HG03103 (cell line): ENCODE data around the gene OMG.
"Not testable (repeated sequence)": the region's sequence is repeated elsewhere in the genome, so short reads cannot be mapped to it uniquely, and the experiment has no call there.

Experiments used
- ATAC-seq: cut with Tn5 transposase; IDR thresholded peaks from one replicate; pipeline ENCODE4 v1.9.1; 2021; ENCODE audit warnings: low read depth; ENCODE audit not compliant: unreplicated experiment

Gene OMG, protein sequence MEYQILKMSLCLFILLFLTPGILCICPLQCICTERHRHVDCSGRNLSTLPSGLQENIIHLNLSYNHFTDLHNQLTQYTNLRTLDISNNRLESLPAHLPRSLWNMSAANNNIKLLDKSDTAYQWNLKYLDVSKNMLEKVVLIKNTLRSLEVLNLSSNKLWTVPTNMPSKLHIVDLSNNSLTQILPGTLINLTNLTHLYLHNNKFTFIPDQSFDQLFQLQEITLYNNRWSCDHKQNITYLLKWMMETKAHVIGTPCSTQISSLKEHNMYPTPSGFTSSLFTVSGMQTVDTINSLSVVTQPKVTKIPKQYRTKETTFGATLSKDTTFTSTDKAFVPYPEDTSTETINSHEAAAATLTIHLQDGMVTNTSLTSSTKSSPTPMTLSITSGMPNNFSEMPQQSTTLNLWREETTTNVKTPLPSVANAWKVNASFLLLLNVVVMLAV

DNA sequence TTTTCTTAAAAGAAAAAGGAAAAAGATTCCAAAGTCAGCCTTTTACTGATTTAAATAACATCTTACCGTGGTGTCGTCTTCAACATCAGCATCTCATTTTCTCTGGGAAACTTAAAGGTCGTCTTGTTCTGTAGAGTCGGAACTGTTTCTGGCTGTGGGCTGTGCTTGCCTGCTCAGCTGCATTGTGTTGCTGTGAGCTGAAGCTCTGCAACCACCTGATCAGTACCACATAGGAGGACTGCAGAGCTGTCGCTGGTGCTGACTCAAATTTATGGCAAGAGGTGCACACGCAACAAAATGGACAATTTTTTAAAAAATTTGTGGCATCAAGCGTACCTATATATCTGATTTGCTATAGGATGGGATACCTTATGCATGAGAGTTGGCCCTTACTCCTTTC lies at the start of gene OMG:
TSS of gene OMG (minus strand) at position 150 of the 400 bp plus-strand sequence. CDS start 908 bp downstream, outside the sequence.
- ATAC-seq = no peak

DNA sequence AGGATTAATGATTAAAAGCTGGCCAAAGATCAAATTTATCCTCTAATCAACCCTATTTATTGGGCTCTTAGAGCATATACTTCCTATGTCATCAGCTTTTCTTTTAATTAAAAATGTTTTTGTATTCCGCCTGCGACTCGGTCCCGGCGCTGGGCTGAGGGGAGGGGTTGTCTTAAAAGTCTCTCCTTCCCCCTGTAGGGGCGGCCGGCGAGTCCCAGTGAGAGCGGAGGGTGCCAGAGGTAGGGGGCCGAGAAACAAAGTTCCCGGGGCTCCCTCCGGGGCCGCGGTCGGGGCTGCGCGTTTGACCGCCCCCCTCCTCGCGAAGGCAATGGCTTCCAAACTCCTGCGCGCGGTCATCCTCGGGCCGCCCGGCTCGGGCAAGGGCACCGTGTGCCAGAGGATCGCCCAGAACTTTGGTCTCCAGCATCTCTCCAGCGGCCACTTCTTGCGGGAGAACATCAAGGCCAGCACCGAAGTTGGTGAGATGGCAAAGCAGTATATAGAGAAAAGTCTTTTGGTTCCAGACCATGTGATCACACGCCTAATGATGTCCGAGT lies 48.2 kb upstream of the OMG start:
- ATAC-seq = not testable (repeated sequence)

DNA sequence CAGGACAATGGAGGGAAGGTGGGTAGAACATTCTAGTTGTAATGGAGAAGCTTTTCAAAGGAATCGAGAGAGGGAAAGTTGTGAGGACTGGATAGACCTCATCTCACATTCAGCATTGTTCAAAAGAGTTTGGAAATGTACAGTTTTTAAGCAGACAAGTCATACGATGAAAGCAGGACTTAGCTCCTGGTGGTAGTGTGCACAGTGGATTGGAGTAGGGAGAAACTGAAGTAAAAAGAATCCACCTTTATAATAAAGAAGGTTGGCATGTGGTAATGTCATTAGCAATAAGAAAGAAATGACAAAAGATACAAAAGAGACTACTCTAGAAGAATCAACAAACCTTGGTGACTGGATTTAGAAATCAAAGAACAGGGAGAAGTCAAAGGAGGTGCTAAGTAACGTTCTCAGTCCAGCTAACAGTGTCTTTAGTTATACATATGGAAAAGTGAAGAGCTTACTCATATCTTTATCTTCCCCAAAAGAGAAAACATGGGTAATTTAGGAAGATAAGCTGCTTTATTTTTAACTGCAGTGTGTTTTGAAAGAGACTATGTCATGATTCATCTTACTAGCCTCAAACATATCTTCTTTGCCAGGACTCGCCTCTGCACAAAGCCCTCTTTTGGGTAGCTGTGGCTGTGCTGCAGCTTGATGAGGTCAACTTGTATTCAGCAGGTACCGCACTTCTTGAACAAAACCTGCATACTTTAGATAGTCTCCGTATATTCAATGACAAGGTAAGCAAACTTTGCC lies 43.0 kb upstream of the OMG start:
- no peak for ATAC-seq

DNA sequence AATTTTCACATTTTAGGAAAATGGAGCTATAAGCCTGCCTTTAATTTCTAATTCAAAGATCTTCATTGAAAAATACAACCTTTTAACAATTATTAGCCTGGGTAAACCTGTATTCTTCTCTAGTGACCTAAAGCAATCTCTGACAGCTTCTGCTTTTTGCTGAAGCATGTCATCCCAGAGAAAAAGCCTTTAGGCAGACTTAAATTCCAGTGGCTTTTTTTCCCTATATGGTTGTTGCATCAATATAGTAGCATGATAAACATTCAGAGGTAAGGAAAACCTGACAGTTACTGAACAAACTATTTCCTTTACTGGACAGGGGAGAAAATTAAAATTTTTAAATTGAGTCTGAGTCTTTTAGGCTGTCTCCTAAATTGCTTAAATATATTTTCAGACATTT lies 32.2 kb upstream of the OMG start:
- ATAC-seq = no peak

DNA sequence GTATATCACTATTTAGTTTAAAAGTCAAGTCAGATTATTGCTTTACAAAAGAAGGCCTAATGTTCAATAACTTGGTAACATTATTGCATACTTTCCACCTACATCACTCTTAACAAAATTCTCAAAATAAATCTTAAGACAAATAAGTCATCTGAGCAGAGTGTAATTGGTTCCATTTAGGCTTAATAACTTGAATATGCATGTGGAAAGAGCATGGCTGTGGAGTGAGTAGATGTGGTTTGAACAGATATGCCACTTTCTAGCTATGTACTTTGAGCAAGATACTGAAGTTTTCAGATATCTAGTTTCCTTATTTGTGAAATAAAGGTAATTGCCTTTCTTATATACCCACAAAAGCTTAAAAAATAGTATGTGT lies 31.1 kb upstream of the OMG start:
- no peak for ATAC-seq

DNA sequence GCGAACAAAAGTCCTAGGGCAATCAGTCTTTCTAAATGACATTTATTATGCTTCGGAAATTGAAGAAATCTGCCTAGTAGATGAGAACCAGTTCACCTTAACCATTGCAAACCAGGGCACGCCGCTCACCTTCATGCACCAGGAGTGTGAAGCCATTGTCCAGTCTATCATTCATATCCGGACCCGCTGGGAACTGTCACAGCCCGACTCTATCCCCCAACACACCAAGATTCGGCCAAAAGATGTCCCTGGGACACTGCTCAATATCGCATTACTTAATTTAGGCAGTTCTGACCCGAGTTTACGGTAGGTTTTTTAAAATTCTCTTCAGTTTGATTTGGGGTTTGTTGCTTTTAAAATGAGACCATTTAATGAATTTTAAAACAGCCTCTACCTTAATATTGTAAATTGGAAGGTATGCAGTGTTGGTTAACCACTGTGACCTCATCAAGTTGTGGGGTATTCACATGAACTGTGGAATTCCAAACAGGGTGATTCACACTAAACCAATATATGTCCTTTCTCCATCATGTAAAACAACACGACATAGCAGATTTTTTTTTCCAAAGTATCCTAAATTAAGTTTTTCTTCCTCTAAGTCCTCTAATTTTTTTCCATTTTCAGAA lies 30.6 kb upstream of the OMG start:
- ATAC-seq = no peak

DNA sequence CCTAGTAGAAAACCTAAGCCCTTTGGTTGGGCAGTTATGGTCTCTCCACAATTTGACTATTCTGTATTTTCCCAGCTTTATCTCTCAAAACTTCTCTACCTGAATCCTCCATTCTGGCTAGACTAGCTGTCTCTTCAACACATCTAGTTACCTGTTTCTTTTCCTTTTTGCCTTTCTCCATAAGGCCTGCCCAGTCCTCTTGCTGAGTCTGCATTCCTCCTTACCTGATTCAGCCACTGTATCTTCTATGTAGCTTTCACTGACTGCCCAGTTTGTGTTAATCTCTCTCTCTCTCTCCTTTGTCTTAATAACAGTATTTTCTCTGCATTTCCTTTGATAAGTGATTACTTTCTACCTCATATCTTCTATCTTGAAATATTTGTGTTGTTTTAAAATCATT lies 26.5 kb upstream of the OMG start:
- ATAC-seq = no peak

DNA sequence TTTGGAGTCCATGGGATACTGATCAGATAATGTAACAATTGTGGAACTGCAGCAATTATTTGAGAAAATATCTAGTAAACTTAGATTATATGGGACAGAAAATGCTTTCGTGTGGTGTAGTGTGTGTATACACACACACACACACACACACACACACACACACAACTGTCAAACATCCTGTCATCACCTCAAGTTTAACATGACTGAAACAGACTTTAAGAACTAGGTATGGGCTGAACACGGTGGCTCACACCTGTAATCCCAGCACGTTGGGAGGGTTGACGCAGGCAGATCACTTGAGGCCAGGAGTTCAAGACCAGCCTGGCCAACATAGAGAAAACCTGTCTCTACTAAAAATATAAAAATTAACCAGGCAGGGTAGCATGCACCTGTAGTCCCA lies 24.9 kb upstream of the OMG start:
- no peak for ATAC-seq

DNA sequence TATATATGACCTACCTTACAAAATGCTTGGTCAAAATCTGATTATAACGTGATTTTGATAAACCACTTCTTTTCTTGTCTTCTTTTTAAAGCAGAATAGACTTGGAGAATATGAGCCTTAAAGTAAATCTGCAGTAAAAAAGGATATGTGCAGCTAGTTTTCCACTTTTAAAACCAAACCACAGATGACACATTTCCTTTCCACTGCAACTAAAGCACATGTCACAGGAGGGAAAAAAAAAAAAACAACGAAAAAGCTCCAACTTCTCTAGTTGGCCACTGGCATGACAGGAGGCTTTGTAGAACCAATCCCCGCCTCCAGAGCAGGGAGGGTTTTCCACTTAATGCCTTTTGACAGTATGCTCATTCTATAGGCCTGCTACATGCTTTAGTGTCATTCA lies 24.4 kb upstream of the OMG start, which contains the start of gene EVI2A:
TSS of gene EVI2A (minus strand) at position 142 of the 400 bp plus-strand sequence. CDS start 2,609 bp downstream, outside the sequence.
- no peak for ATAC-seq

DNA sequence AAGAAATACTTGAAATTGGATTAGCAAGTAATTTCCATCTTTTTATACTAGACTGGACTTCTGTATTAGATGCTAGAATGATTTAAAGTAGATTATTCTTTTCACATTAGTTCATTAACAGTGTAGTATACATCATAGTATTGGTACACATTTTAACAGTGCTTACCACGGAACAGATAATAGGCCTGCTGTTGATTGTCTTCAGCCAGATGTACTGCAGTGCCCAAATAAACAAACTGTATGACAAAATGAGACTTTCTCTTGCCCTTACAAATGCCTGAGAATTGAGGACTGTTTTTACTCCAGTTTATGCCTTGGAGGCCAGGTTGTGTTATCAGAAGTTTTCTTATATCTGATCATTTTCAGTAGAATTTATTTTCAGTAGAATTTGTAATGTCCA lies 23.8 kb upstream of the OMG start:
- ATAC-seq = no peak

DNA sequence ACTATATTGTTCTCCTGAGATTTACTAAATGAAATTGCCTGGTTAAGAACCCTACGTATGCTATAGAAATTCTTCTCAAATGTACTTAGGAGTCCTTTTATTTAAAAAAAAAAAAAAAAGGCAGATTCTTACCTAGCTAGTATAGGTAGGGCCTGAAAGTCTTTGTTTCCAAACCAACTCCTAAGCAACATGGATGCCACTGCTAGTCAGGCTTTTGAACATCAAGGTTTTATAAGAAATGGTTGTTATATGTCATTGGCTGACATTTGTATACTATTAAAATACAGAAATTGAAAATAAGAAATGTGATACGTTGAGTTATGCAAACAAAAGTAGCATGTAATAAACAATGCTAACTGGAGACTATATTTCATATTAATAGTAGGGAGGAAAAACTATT lies 23.2 kb upstream of the OMG start:
- ATAC-seq = no peak

DNA sequence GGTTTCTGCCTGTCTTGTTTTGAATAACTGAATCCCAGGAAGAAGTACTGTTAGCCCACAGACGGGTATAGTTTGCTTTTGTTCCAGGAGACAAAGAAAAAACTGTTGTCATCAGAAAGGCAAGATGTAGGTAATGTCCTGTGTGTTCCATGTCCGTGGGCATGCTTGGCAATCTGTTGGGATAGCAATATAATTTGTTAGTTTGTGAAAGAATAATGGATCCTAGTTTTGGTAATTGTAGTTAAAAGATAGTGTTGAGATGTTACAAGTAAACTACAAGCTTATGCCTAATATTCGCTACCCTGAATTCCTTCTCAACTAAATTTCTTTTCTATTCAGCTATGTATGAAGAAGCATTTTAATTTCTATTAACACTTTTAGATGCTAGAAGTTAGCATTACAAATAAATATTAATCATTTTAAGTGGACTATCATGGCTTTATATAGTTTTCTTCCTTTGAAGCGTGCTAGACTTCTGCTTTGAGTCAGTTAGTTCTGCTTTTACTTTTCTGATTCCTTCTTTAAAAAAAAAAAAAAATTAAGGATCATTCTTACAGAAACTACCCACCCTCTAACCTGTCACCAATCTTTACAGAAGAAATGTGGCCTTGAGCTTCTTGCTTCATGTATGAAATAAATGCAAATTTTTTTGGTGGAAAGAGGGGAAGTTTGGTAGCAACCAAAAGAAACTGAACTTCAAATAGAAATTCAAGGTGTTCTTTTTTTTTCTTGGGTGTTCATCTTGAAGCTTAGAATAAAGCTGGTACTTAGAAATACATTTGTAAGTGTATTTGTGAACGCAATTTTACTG lies 22.0 kb upstream of the OMG start:
- no peak for ATAC-seq

DNA sequence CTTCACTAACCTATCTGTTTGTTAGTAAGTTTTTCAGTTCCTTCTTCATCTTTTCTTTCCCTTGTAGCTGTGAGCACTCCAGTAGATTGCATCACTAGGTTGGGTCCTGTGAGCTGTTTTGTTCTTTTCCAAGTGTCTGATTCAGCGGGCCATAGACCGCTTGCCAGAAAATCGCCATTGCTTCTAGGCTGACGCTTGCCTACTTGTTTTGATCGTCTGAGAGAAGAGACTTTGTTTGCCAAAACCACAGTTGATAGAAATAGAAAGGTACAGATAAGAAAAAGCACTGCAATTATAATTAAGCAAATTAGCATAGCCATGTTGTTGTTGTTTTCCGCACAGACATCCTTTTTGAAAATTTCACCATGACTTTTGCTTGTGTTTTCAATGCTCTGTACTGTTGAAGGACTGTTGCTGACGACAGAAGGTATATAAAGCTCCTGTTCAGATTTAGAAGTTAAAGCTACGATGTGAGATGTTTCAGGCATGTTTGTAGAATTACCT lies 21.3 kb upstream of the OMG start:
- ATAC-seq = no peak

DNA sequence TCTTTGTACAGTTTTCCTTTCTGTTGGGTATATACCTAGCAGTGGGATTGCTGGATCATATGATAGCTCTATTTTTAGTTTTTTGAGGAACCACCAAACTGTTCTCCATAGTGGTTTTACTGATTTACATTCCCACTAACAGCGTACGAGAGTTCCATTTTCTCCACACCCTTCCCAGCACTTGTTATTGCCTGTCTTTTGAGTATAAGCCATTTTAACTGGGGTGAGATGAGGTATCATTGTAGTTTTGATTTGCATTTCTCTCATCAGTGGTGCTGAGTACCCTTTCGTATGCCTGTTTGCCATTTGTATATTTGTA lies 17.7 kb upstream of the OMG start:
- no peak for ATAC-seq

DNA sequence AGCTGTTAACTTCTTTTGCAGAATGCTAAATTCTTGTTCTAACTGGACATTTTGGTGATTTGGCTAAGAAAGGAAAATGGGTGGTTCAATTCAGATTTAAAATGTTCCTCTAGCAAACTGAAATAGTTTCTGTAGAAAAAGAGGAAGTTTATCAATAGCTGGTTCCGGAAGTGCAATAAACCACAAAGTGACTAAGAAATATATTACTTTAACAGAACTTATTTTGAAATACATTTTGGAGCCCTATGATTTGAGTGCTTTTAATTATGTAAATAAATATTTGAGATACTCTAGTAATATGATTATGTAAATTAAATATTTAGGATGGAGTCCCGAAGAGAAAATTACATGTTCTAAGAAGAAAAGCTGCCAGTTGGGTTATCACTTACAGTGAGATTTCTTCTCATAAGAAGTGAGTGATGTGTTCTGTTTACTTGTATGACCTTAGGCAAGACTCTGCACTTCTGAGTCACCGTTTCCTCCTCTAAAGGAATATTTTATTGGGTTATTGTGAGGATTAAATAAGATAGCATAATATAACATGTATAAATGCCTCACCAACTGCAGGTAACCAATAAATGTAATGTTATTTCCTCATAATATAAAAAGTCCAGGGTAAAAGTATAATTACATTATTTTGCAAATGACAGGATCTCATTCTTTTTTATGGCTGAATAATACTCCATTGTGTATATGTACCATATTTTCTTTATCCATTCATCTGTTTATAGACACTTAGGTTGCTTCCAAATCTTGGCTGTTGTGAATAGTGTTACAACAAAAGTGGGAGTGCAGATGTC lies 17.1 kb upstream of the OMG start, which contains the start of gene EVI2B:
TSS of gene EVI2B (minus strand) at position 73 of the 800 bp plus-strand sequence. CDS start 8,445 bp downstream, outside the sequence.
- ATAC-seq = no peak

DNA sequence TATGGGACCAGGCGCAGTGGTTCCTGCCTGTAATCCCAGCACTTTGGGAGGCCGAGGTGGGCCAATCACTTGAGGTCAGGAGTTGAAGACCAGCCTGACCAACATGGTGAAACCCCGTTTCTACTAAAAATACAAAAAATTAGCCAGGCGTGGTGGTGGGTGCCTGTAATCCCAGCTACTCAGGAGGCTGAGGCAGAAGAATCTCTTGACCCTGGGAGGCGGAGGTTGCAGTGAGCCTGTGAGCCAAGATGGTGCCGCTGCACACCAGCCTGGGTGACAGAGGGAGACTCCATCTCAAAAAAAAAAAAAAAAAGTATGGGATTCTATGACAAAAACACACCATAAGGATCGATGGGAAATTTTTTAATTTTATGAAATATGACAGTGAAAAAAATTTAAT lies 15.2 kb upstream of the OMG start:
- ATAC-seq = not testable (repeated sequence)

DNA sequence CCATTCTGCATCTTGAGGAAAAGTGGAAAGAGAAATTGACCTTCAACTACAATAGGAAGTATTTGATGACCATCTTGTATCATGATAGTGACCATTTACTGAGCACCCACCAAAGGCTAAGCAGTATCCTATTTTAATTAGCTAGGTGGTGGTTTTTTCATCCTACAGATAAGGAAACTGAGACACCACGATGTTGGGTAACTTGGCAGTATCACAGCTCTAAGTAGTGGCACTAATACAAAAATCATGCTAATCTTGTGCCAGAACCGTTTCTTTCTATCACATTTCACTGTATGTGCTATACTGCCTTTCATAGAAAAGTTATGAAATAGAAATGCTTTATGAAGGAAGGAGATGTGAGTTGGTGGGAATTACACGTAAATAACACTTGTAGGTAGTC lies 14.5 kb upstream of the OMG start:
- no peak for ATAC-seq

DNA sequence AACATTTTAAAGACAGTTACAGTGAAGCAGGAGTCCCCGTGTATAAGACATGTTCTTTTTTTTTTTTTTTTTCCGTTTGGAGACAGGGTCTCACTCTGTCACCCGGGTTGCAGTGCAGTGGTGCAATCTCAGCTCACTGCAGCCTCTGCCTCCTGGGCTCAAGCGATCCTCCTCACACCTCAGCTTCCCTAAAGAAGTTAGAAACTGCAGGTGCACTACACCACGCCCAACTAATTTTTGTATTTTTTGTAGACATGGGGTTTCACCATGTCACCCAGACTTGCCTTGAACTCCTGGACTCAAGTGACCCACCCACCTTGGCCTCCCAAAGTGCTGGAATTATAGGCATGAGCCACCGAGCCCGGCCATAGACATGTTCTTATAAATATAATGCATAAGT lies 13.8 kb upstream of the OMG start:
- no peak for ATAC-seq

DNA sequence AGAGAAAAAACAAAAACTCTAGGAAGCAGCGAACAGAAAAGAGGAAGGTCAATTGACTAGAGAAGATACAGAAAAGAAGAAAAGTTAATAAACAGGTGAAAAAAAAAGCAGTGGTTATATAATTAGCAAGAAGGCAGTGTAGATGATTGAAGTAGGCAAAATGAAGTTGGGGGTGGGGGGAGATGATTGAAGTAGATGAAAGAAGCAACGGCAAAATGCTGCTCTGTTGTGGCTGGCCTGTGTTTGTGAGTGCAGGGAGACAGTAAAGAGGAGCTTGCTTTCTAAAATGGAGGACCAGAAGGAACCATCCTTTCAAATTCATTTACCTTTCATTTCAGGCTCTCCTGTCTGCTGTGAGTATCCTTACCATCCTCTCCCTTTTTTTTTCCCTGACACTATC lies 13.2 kb upstream of the OMG start:
- no peak for ATAC-seq
